Endometrium (tissue), 2 donors: ENCODE measurements around the gene TMEM178A.
"Not testable (repeated sequence)": the region's sequence is repeated elsewhere in the genome, so short reads cannot be mapped to it uniquely, and the experiment has no call there.

Source experiments
- FAIRE-seq: peaks from 2 replicates; lab custom pipeline; 2012; peaks lifted over from hg19 to GRCh38; lab: Jason Lieb, UNC
- donor health status: control.
- donor health status: control.

Gene TMEM178A

GRCh38 chr2:39665811-39666490, at the start of gene TMEM178A:
TMEM178A (plus strand) TSS chr2:39665917; CDS start chr2:39665975, 58 bp downstream.
- FAIRE-seq: no peak

GRCh38 chr2:39618236-39618635, 47.5 kb upstream of the TMEM178A start:
- no peak for FAIRE-seq

GRCh38 chr2:39618736-39619135, 47.0 kb upstream of the TMEM178A start:
- no peak for FAIRE-seq

GRCh38 chr2:39620067-39620466, 45.6 kb upstream of the TMEM178A start:
- FAIRE-seq: peak; percentile 12

GRCh38 chr2:39621596-39621995, 44.1 kb upstream of the TMEM178A start:
- FAIRE-seq: no peak

GRCh38 chr2:39622860-39623259, 42.9 kb upstream of the TMEM178A start:
- no peak for FAIRE-seq

GRCh38 chr2:39623917-39624316, 41.8 kb upstream of the TMEM178A start:
- FAIRE-seq: no peak

- FAIRE-seq: no peak
These were observed 40.4 kb upstream of the TMEM178A start for GRCh38 chr2:39625193-39625926.

- no peak for FAIRE-seq
These were observed 39.8 kb upstream of the TMEM178A start for GRCh38 chr2:39625927-39626270.

GRCh38 chr2:39628346-39628745, 37.4 kb upstream of the TMEM178A start:
- FAIRE-seq: not testable (repeated sequence)

- FAIRE-seq: no peak
These were observed 36.1 kb upstream of the TMEM178A start for GRCh38 chr2:39629646-39630045.

GRCh38 chr2:39631256-39631655, 34.5 kb upstream of the TMEM178A start:
- FAIRE-seq: no peak

- FAIRE-seq: no peak
These were observed 34.0 kb upstream of the TMEM178A start for GRCh38 chr2:39631718-39632117.

- FAIRE-seq: no peak
These were observed 32.8 kb upstream of the TMEM178A start for GRCh38 chr2:39632876-39633275.

- no peak for FAIRE-seq
These were observed 29.4 kb upstream of the TMEM178A start for GRCh38 chr2:39636306-39636705.

- FAIRE-seq: no peak
These were observed 27.1 kb upstream of the TMEM178A start for GRCh38 chr2:39638581-39638980.

GRCh38 chr2:39640107-39640506, 25.6 kb upstream of the TMEM178A start:
- FAIRE-seq: no peak

- no peak for FAIRE-seq
These were observed 25.0 kb upstream of the TMEM178A start for GRCh38 chr2:39640681-39641080.

- no peak for FAIRE-seq
These were observed 24.1 kb upstream of the TMEM178A start for GRCh38 chr2:39641635-39642034.

GRCh38 chr2:39642051-39642718, 23.5 kb upstream of the TMEM178A start:
- no peak for FAIRE-seq

GRCh38 chr2:39645826-39646225, 19.9 kb upstream of the TMEM178A start:
- FAIRE-seq: no peak

GRCh38 chr2:39646267-39646666, 19.4 kb upstream of the TMEM178A start:
- no peak for FAIRE-seq

GRCh38 chr2:39647104-39647765, 18.5 kb upstream of the TMEM178A start:
- no peak for FAIRE-seq
